Measurements from ENCODE around the gene KCNK7. TPM values are rescaled to one million over a fixed set of nuclear protein-coding genes. Genes with fewer than 3 reads are reported as not detected.

KCNK7 gene
- total and polyA plus RNA-seq, 2 donors (not counting 3 experiments of a cell fraction or from before 2014, with no cell fraction given): 0.17 to 0.60 TPM

DNA sequence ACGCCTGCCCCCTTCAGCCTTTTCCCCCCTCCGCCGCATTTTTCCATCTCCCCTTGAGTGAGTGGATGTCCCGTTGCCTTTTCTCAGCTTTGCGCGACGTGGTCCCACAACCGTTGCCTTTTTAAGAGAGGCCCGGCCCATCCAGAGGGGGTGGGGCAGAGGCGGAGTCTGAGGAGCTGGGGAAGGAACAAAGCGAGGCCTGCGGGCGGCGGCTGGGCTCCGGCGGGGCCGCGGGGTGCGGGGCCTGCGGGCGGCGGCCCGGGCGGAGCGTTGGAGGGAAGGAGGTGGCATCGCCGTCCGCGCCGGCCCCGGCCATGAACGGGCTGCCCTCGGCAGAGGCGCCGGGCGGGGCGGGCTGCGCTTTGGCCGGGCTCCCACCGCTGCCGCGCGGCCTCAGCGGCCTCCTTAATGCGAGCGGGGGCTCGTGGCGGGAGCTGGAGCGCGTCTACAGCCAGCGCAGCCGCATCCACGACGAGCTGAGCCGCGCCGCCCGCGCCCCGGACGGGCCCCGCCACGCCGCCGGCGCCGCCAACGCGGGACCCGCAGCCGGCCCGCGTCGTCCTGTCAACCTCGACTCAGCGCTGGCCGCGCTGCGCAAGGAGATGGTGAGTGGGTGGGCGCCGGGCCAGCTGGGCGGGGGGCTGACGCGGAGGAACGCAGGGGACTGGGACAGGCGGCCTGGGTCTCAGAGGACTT lies 23.1 kb downstream of the KCNK7 start, which contains the start of gene FAM89B:
Gene FAM89B (plus strand): TSS at position 183 of the 696 bp plus-strand sequence. CDS start 132 bp downstream, at position 315.
- no peak within 1 kb of the TSS for H2AFZ ChIP-seq (ENCODE audit: low read depth, low read length)
- H3K36me3 ChIP-seq (ENCODE audit: control insufficient read depth in 2 of 2, extremely low read depth in 1 of 2, insufficient read depth in 2 of 2, low read length in 2 of 2): no peaks in the 10 kb centered on the region
- BruUV-seq (replicated peaks): no TSS peak
- POLR2A ChIA-PET: interaction anchor here (1.1 kb wide), 1 partner anchor 64 kb away, joined by 10 read pairs; no protein-coding TSS in a partner anchor
- no peaks in the 10 kb centered on the region for H3K27me3 ChIP-seq (ENCODE audit: control insufficient read depth in 2 of 2, insufficient read depth in 2 of 2, low read length in 2 of 2)
- H3K4me2 ChIP-seq (ENCODE audit: insufficient read depth, low read length): peak within 1 kb of the TSS; percentile 82
- TF ChIP-seq, protein P1, sequence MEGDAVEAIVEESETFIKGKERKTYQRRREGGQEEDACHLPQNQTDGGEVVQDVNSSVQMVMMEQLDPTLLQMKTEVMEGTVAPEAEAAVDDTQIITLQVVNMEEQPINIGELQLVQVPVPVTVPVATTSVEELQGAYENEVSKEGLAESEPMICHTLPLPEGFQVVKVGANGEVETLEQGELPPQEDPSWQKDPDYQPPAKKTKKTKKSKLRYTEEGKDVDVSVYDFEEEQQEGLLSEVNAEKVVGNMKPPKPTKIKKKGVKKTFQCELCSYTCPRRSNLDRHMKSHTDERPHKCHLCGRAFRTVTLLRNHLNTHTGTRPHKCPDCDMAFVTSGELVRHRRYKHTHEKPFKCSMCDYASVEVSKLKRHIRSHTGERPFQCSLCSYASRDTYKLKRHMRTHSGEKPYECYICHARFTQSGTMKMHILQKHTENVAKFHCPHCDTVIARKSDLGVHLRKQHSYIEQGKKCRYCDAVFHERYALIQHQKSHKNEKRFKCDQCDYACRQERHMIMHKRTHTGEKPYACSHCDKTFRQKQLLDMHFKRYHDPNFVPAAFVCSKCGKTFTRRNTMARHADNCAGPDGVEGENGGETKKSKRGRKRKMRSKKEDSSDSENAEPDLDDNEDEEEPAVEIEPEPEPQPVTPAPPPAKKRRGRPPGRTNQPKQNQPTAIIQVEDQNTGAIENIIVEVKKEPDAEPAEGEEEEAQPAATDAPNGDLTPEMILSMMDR (IDR thresholded peaks at IDR 0.05; ENCODE audit: extremely low read depth in 1 of 2, insufficient read depth in 1 of 2, low read depth in 1 of 2, low read length in 2 of 2): no peak
- TF ChIP-seq MYC (IDR thresholded peaks at IDR 0.05; ENCODE audit: low read depth, low read length): no peak
- TF ChIP-seq MAX (IDR thresholded peaks at IDR 0.05; ENCODE audit: insufficient read depth, insufficient read length): no peak
- no peak for TF ChIP-seq GATA2 (IDR thresholded peaks at IDR 0.05; ENCODE audit: insufficient read depth, insufficient read length, low read depth, low read length)
- no peak for TF ChIP-seq FOS (IDR thresholded peaks at IDR 0.05; ENCODE audit: borderline replicate concordance, insufficient read depth, low read length)
- TF ChIP-seq POLR2AphosphoS5 (IDR thresholded peaks at IDR 0.05; ENCODE audit: insufficient read depth, low read depth, low read length): peak; percentile 90
- no peak for TF ChIP-seq JUN (IDR thresholded peaks at IDR 0.05; ENCODE audit: borderline replicate concordance, insufficient read depth, insufficient read length, low read depth)
- no peak for TF ChIP-seq EZH2 (IDR thresholded peaks at IDR 0.05; ENCODE audit: borderline replicate concordance, low read depth, low read length, severe bottlenecking)
- peak; percentile 85 for TF ChIP-seq POLR2A (IDR thresholded peaks at IDR 0.05; ENCODE audit: low read depth, low read length)
- no peaks in the 10 kb centered on the region for H3K9me3 ChIP-seq (replicated peaks; ENCODE audit: control insufficient read depth, insufficient read depth, low read length)
- H3K79me2 ChIP-seq (ENCODE audit: control insufficient read depth, insufficient read depth, low read length): peaks cover 25% of the 10 kb centered on the region
- CTCF ChIA-PET: interaction anchor here (0.6 to 9.7 kb wide), 17 partner anchors 11 to 91 kb away, joined by 3 to 167 read pairs (median 5); partner anchors contain the start of genes LTBP3, PCNX3 and SCYL1
- FAIRE-seq (peak; percentile 92), DNase-seq (ENCODE audit: low read depth, low spot score) (peak; percentile 81)
- peak within 1 kb of the TSS; percentile 76 for H3K9ac ChIP-seq (replicated peaks; ENCODE audit: extremely low read depth, insufficient read depth, low read length)
- H3K4me3 ChIP-seq (replicated peaks in 1 of 3; ENCODE audit: insufficient read depth in 1 of 3, low read depth in 1 of 3, low read length in 3 of 3): peak within 1 kb of the TSS; percentile 36 to 73 (median 65)
- H3K9me1 ChIP-seq (replicated peaks; ENCODE audit: control insufficient read depth, extremely low read depth, insufficient read depth, low read length): no peaks in the 10 kb centered on the region
- H3K4me1 ChIP-seq (ENCODE audit: control insufficient read depth, extremely low read depth, insufficient read depth, low read length): peaks cover 57% of the 10 kb centered on the region
- intact Hi-C loops (cut with micrococcal nuclease): loop anchor here (1.0 to 5.0 kb wide), 3 partner anchors 32 to 190 kb away; partner anchors contain the start of gene SLC25A45
- H4K20me1 ChIP-seq (replicated peaks; ENCODE audit: control insufficient read depth, extremely low read depth, insufficient read depth, low read length): no peaks in the 10 kb centered on the region
- H3K27ac ChIP-seq (ENCODE audit: insufficient read depth, low read depth, low read length): peak within 1 kb of the TSS; percentile 51
- dilution Hi-C loops (cut with MboI; ENCODE audit: extremely low pct_ligation_motif_present, low sequenced_read_pairs): no loop called here

All from endothelial cell of umbilical vein (primary cell).